NCI-H526 (cell line): ENCODE data around the gene NGFR.
A peak's percentile ranks its signal among the peaks of the same experiment; 100 is the strongest.

Experiments
- DNase-seq, 2 experiments: peaks; one replicate each; lab custom pipeline; 2025; lab: John Stamatoyannopoulos, UW

Gene NGFR

GRCh38 chr17:49515196-49515770 is 20.2 kb downstream of the NGFR start:
- DNase-seq, result peak in 1 of 2 experiments; percentile 30

- DNase-seq, result no peak
Measured at GRCh38 chr17:49516180-49516579, 21.1 kb downstream of the NGFR start.

- no peak for DNase-seq
Measured at GRCh38 chr17:49518346-49519078, 23.4 kb downstream of the NGFR start.

GRCh38 chr17:49519781-49520180 is 24.7 kb downstream of the NGFR start:
- no peak for DNase-seq

- DNase-seq, result no peak
Measured at GRCh38 chr17:49520386-49521087, 25.4 kb downstream of the NGFR start.

- no peak for DNase-seq
Measured at GRCh38 chr17:49521088-49521450, 26.0 kb downstream of the NGFR start.

- DNase-seq, result no peak
Measured at GRCh38 chr17:49521471-49522356, 26.6 kb downstream of the NGFR start.

- no peak for DNase-seq
Measured at GRCh38 chr17:49522357-49522890, 27.3 kb downstream of the NGFR start.

GRCh38 chr17:49523196-49523595 is 28.1 kb downstream of the NGFR start:
- no peak for DNase-seq

GRCh38 chr17:49523706-49524472 is 28.8 kb downstream of the NGFR start:
- no peak for DNase-seq

GRCh38 chr17:49524473-49525359 is 29.6 kb downstream of the NGFR start:
- DNase-seq, result no peak

- no peak for DNase-seq
Measured at GRCh38 chr17:49525831-49526741, 31.0 kb downstream of the NGFR start.

GRCh38 chr17:49527927-49528651 is 33.0 kb downstream of the NGFR start:
- DNase-seq, result no peak

- no peak for DNase-seq
Measured at GRCh38 chr17:49528966-49529365, 33.9 kb downstream of the NGFR start.

- DNase-seq, result no peak
Measured at GRCh38 chr17:49530118-49530517, 35.0 kb downstream of the NGFR start.

GRCh38 chr17:49543860-49544259 is 48.8 kb downstream of the NGFR start:
- no peak for DNase-seq

GRCh38 chr17:49545007-49545660 is 50.0 kb downstream of the NGFR start:
- DNase-seq, result no peak
